ENCODE results near the gene ROBO1. TPM values are rescaled to one million over a fixed set of nuclear protein-coding genes. Genes with fewer than 3 reads are reported as not detected.

Gene ROBO1
- total RNA-seq = 48.6 and 67.2 TPM in 2 replicates

DNA sequence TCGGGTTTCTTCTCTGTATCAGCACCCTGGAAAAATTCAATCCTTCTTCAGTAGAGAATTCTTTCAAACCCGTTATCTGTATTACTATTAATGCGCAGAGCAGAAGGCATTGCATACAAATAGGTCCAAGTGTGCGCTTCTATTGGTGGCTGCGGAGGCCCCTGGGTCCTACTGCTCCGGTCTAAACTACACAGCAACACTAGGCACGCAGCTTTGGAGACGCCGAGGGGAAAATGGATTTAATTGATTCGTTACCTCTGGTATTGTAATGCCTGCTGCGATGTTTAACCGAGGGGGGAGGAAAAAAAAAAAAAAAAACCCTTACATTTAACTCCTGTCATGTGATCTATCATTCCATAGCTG is at the start of gene ROBO1:
Gene ROBO1 (minus strand): TSS at position 94 of the 363 bp plus-strand sequence.

